Sigmoid colon (tissue), 7 donors: ENCODE measurements around the gene CNTFR. TPM values are rescaled to one million over a fixed set of nuclear protein-coding genes. Genes with fewer than 3 reads are reported as not detected.

Experiments used
- DNase-seq: peaks from one replicate; pipeline ENCODE4 v3.0.0-alpha.2; 2019
- H3K27ac ChIP-seq, 4 donors: fragments of 200-600 bp; sonication (generic); one replicate each; pipeline ENCODE4 v1.5.1; 2016 to 2019; ENCODE audit warnings: mild to moderate bottlenecking in 1 of 4
- H3K27me3 ChIP-seq, 3 donors: fragments of 200-600 bp; sonication (generic); one replicate each; pipeline ENCODE4 v1.5.1; 2019; ENCODE audit warnings: mild to moderate bottlenecking in 1 of 3
- H3K36me3 ChIP-seq, 4 donors: fragments of 200-600 bp; sonication (generic); one replicate each; pipeline ENCODE4 v1.5.1; 2016 to 2019
- H3K4me1 ChIP-seq, 4 donors: fragments of 200-600 bp; sonication (generic); one replicate each; pipeline ENCODE4 v1.5.1; 2017 to 2019
- H3K4me3 ChIP-seq, 4 donors: fragments of 200-600 bp; sonication (generic); one replicate each; pipeline ENCODE4 v1.5.1; 2017 to 2019; ENCODE audit warnings: mild to moderate bottlenecking in 2 of 4, moderate library complexity in 1 of 4
- H3K9me3 ChIP-seq, 4 donors: fragments of 200-600 bp in 3 of 4; sonication (generic) in 3 of 4; one replicate each; pipeline versions ENCODE4 v1.5.1 to v1.6.1; 2013 to 2019
- EP300 ChIP-seq, 4 donors: sonication (generic); formaldehyde crosslinking; IDR thresholded peaks; one replicate each; pipeline ENCODE4 v1.6.1; 2017; ENCODE audit warnings: antibody characterized with exemption in 4 of 4
- POLR2A ChIP-seq, 2 donors: fragments of 450-650 bp; IDR thresholded peaks; one replicate each; pipeline ENCODE4 v1.6.1; 2016; ENCODE audit warnings: antibody characterized with exemption in 2 of 2, mild to moderate bottlenecking in 2 of 2, moderate library complexity in 2 of 2
- POLR2AphosphoS5 ChIP-seq, 4 donors: sonication (generic); formaldehyde crosslinking; IDR thresholded peaks; one replicate each; pipeline ENCODE4 v1.6.1; 2017; ENCODE audit warnings: antibody characterized with exemption in 4 of 4
- WGBS, 2 donors: extraction: QIAGEN DNeasy Blood & Tissue Kit; methylation state at CpG; one replicate each; pipeline ENCODE4 v1.1.7; 2013; 5-methylcytosine and 5-hydroxymethylcytosine counted together
- intact Hi-C: fragments of 100-400 bp; cut with DNase I; formaldehyde crosslinking; loops from one replicate; pipeline ENCODE4 v1.15.1; 2023
- polyA plus RNA-seq, 3 donors: library from polyadenylated mRNA; stranded (reverse); fragments of 200-250 nt; gene quantifications; one replicate each; pipeline ENCODE4 v1.2.3, GENCODE V29; 2013
- total RNA-seq, 4 donors: library from RNA; depleted of rRNA; stranded (reverse); fragments of >200 nt; gene quantifications; one replicate each; pipeline ENCODE4 v1.1.0, GENCODE V29; 2016
- TF ChIP-seq, protein P1 (sequence below), 4 experiments: fragments of 450-650 bp in 3 of 4; fragments of 200-600 bp in 1 of 4; IDR thresholded peaks; one replicate each; pipeline ENCODE4 v1.5.1; 2016 to 2019; ENCODE audit warnings: antibody characterized with exemption in 4 of 4, mild to moderate bottlenecking in 3 of 4, moderate library complexity in 2 of 4
- donor health status: healthy with polysubstance abuse.
- donor health status: Bipolar disorder and iron deficiency.
- donor health status: healthy.

CNTFR gene
- total and polyA plus RNA-seq, 7 donors: 1.6 to 12.9 (median 4.6) TPM

- intact Hi-C loops: no loop called here
- Histone ChIP-seq H3K27me3 (no peaks in the 10 kb centered on the region), H3K9me3 (no peaks in the 10 kb centered on the region), H3K4me3 (peak overlapping the region in 1 of 4 donors; percentile 65), H3K4me1 (peaks cover 0 to 26% (median 21%) of the 10 kb centered on the region in 4 donors), H3K27ac (peak overlapping the region in 1 of 4 donors; percentile 78), H3K36me3 (peaks cover 5 to 22% (median 13%) of the 10 kb centered on the region in 4 donors)
- TF ChIP-seq EP300 (IDR thresholded peaks at IDR 0.05) (no peak), POLR2A (IDR thresholded peaks at IDR 0.05) (no peak), POLR2AphosphoS5 (IDR thresholded peaks at IDR 0.05) (no peak)
- TF ChIP-seq, protein P1, sequence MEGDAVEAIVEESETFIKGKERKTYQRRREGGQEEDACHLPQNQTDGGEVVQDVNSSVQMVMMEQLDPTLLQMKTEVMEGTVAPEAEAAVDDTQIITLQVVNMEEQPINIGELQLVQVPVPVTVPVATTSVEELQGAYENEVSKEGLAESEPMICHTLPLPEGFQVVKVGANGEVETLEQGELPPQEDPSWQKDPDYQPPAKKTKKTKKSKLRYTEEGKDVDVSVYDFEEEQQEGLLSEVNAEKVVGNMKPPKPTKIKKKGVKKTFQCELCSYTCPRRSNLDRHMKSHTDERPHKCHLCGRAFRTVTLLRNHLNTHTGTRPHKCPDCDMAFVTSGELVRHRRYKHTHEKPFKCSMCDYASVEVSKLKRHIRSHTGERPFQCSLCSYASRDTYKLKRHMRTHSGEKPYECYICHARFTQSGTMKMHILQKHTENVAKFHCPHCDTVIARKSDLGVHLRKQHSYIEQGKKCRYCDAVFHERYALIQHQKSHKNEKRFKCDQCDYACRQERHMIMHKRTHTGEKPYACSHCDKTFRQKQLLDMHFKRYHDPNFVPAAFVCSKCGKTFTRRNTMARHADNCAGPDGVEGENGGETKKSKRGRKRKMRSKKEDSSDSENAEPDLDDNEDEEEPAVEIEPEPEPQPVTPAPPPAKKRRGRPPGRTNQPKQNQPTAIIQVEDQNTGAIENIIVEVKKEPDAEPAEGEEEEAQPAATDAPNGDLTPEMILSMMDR (IDR thresholded peaks at IDR 0.05): no peak
- DNase-seq: no peak
- WGBS, 2 donors: 96 to 97% methylated on average over 20 of the region's 20 CpGs
Observed at GRCh38 chr9:34610434-34611206, 21.1 kb upstream of the CNTFR start.

DNA sequence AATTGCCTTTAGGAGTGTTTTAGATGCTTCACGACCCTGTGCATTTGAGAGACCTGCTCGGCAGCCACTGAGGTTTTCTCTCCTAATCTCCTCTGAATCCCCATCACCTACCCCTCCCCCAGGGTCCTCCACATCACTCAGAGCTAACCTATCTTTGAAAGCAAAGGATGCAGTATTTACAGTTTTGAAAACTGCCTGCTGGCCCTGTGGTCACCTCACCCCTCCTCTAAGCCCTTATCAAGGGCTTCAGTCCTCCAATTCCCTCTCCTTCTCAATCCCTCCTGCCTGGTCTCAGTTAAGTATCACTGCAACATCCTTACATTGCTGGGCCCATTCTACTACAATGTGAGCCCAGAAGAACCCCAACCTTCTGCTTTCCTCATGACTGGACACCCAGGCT lies 17.8 kb upstream of the CNTFR start:
- intact Hi-C loops: no loop called here
- no peak for TF ChIP-seq POLR2A (IDR thresholded peaks at IDR 0.05)
- no peak for TF ChIP-seq POLR2AphosphoS5 (IDR thresholded peaks at IDR 0.05)
- no peak for TF ChIP-seq EP300 (IDR thresholded peaks at IDR 0.05)
- TF ChIP-seq, protein P1 (IDR thresholded peaks at IDR 0.05): no peak

DNA sequence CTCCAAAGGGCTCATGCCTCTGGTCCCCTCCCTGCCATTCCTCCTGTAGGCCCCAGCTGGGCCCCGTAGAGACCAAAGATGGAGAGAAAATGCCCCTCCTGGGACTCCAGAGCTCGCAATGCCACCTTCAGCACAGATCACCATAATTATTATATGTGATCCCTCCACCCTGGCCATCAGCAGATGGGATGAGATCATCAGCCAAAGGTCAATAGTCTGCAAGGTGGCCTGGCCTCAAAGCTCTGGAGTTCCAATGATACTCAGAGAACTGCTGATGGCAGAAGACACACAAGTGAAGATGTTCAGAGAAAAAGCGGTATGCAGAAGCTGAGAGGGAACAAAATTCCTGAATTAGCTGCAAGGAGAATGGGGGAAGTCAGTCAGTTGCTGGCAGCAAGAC lies 17.4 kb upstream of the CNTFR start:
- Histone ChIP-seq H3K27ac (no peak overlapping the region), H3K36me3 (no peaks in the 10 kb centered on the region), H3K4me3 (no peak overlapping the region), H3K4me1 (peaks cover 0 to 15% (median 11%) of the 10 kb centered on the region in 4 donors), H3K27me3 (no peaks in the 10 kb centered on the region), H3K9me3 (no peaks in the 10 kb centered on the region)
- no peak for DNase-seq
- TF ChIP-seq EP300 (IDR thresholded peaks at IDR 0.05) (no peak), POLR2A (IDR thresholded peaks at IDR 0.05) (no peak), POLR2AphosphoS5 (IDR thresholded peaks at IDR 0.05) (no peak)
- TF ChIP-seq, protein P1 (IDR thresholded peaks at IDR 0.05): no peak
- intact Hi-C loops: no loop called here
- WGBS, 2 donors: 65 to 89% methylated on average over 3 of the region's 3 CpGs

More for the DNA sequence above, 17.8 kb upstream of the CNTFR start:
- Histone ChIP-seq H3K27me3 (no peaks in the 10 kb centered on the region), H3K4me3 (no peak overlapping the region), H3K4me1 (peaks cover 0 to 17% (median 13%) of the 10 kb centered on the region in 4 donors), H3K36me3 (no peaks in the 10 kb centered on the region), H3K9me3 (no peaks in the 10 kb centered on the region), H3K27ac (no peak overlapping the region)
- DNase-seq: no peak
- WGBS, 2 donors: 35 to 69% methylated on average over 2 of the region's 2 CpGs

DNA sequence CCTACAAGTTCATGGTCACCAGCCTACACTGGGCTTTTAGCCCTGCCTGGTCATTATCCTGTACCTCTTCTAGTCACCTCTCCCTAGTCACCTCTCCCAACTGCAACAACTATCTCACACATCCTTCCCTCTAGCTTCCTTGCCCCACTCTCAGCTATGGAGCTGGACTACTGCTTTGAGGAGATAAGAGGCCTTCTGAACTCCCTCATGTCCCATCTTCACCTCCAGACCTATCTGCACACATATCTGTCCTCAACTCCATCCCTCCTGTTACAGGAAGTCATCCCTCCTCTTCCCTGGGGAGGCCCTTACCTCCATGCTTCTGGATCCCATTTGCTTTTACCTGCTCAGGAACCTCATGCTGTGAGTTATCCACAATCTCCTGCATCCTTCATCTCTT lies 16.7 kb upstream of the CNTFR start:
- TF ChIP-seq, protein P1 (IDR thresholded peaks at IDR 0.05): no peak
- TF ChIP-seq POLR2A (IDR thresholded peaks at IDR 0.05): no peak
- no peak for TF ChIP-seq POLR2AphosphoS5 (IDR thresholded peaks at IDR 0.05)
- TF ChIP-seq EP300 (IDR thresholded peaks at IDR 0.05): no peak
- intact Hi-C loops: no loop called here
- DNase-seq: no peak

More for the DNA sequence above, 16.7 kb upstream of the CNTFR start:
- Histone ChIP-seq H3K9me3 (no peaks in the 10 kb centered on the region), H3K27ac (no peak overlapping the region), H3K4me3 (no peak overlapping the region), H3K27me3 (no peaks in the 10 kb centered on the region), H3K4me1 (peaks cover 0 to 11% (median 6%) of the 10 kb centered on the region in 4 donors), H3K36me3 (no peaks in the 10 kb centered on the region)
